PFSK-1 (cell line): ENCODE results near the gene TINAG.

Experiments used
- FOXP2 ChIP-seq: optimal IDR thresholded peaks from 2 replicates; pipeline ENCODE3; 2011; ENCODE audit warnings: borderline replicate concordance, control low read depth, inconsistent platforms; ENCODE audit not compliant: insufficient read depth; ENCODE audit errors: extremely low read length, extremely low read depth
- POLR2AphosphoS5 ChIP-seq: IDR thresholded peaks from 2 replicates; pipeline ENCODE4 v1.6.1; 2012; ENCODE audit warnings: low read depth, mild to moderate bottlenecking, control low read depth, low read length, moderate library complexity
- SIN3A ChIP-seq: IDR thresholded peaks from 2 replicates; pipeline ENCODE4 v1.6.1; 2012; ENCODE audit warnings: mild to moderate bottlenecking, low read length, moderate library complexity, borderline replicate concordance; ENCODE audit not compliant: insufficient read depth
- TAF1 ChIP-seq: IDR thresholded peaks from 2 replicates; pipeline ENCODE4 v1.6.1; 2012; ENCODE audit warnings: low read length, control low read depth, borderline replicate concordance; ENCODE audit not compliant: insufficient read depth
- TF ChIP-seq, protein P1 (sequence below), 2 experiments: IDR thresholded peaks; 2 replicates each; pipeline versions ENCODE4 v1.6.1 to v1.8.0; 2011 to 2012; ENCODE audit warnings: low read depth in 2 of 2, low read length in 2 of 2, control low read depth in 1 of 2, inconsistent platforms in 1 of 2, mild to moderate bottlenecking in 1 of 2, moderate library complexity in 1 of 2; ENCODE audit not compliant: insufficient read depth in 1 of 2

The TINAG gene

DNA sequence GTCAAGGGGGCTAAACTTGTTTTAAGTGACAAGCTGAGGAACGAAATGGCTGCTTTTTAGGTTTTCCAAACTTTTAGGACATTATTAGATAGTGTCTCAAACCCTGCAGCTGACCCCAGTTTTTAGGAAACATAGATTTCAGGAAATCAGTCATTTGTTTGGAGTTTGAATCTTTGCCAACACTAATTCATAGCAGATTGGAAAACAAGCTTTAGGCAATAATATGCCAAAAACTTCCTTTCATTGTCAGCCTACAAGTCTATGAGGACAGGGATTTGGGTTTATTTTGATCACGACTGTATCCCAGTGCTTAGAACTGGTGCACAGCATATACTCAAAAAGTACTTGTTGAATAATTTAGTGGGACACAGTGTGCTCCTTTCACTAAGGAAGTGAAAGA is 123.2 kb downstream of the TINAG start:
- TF ChIP-seq TAF1 = no peak
- TF ChIP-seq POLR2AphosphoS5 = no peak
- TF ChIP-seq, protein P1, sequence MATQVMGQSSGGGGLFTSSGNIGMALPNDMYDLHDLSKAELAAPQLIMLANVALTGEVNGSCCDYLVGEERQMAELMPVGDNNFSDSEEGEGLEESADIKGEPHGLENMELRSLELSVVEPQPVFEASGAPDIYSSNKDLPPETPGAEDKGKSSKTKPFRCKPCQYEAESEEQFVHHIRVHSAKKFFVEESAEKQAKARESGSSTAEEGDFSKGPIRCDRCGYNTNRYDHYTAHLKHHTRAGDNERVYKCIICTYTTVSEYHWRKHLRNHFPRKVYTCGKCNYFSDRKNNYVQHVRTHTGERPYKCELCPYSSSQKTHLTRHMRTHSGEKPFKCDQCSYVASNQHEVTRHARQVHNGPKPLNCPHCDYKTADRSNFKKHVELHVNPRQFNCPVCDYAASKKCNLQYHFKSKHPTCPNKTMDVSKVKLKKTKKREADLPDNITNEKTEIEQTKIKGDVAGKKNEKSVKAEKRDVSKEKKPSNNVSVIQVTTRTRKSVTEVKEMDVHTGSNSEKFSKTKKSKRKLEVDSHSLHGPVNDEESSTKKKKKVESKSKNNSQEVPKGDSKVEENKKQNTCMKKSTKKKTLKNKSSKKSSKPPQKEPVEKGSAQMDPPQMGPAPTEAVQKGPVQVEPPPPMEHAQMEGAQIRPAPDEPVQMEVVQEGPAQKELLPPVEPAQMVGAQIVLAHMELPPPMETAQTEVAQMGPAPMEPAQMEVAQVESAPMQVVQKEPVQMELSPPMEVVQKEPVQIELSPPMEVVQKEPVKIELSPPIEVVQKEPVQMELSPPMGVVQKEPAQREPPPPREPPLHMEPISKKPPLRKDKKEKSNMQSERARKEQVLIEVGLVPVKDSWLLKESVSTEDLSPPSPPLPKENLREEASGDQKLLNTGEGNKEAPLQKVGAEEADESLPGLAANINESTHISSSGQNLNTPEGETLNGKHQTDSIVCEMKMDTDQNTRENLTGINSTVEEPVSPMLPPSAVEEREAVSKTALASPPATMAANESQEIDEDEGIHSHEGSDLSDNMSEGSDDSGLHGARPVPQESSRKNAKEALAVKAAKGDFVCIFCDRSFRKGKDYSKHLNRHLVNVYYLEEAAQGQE (IDR thresholded peaks at IDR 0.05; ENCODE audit: insufficient read depth in 1 of 2, low read depth in 2 of 2, low read length in 2 of 2) = no peak
- TF ChIP-seq SIN3A = no peak
- TF ChIP-seq FOXP2 = no peak
